ENCODE results near the gene OLA1. TPM values are rescaled to one million over a fixed set of nuclear protein-coding genes. Genes with fewer than 3 reads are reported as not detected.

The OLA1 gene
- total RNA-seq, 1 donor from 2014 or later: 80.9 TPM

- no peak for DNase-seq (ENCODE audit: low spot score)
These were observed 68.1 kb downstream of the OLA1 start for GRCh38 chr2:174180165-174180724.

- no peak for DNase-seq (ENCODE audit: low spot score)
These were observed 70.9 kb downstream of the OLA1 start for GRCh38 chr2:174177316-174177890.

DNA sequence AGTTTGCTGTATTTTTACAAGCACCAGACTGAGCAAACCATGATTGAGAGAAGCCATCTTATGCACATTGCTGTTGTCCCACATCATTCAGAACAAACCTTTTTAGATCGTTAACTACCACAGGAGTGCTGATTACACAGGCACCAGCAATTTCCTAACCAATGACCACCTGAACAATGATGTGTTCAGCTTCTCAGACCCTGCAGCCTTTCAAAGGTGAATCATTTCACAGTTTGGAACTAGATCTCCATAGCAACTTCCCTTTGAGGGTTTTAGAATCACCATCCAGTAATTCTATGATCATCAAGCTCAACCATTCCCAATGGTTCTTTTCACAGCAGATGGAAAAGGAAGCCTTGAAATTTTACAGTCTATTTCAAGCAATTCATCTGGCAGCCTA, 71.4 kb downstream of the OLA1 start:
- no peak for DNase-seq (ENCODE audit: low spot score)

DNA sequence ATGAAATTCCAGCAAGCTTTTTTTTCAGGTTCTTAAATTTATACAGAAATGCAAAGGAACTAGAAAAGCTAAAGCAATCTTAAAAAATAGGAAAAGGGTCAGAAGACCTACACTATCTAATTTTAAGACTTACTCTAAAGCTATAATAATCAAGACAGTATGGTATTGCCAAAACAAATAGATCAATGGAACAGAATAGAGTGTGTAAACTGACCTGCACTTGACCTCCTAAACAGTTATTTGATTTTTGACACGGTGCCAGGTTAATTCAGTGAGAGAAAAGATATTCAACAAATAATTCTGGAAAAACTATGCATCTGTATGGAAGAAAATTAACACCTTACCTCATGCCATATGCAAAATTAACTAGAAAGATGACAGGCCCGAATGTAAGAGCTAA, 73.6 kb downstream of the OLA1 start:
- DNase-seq (ENCODE audit: low spot score): no peak

DNA sequence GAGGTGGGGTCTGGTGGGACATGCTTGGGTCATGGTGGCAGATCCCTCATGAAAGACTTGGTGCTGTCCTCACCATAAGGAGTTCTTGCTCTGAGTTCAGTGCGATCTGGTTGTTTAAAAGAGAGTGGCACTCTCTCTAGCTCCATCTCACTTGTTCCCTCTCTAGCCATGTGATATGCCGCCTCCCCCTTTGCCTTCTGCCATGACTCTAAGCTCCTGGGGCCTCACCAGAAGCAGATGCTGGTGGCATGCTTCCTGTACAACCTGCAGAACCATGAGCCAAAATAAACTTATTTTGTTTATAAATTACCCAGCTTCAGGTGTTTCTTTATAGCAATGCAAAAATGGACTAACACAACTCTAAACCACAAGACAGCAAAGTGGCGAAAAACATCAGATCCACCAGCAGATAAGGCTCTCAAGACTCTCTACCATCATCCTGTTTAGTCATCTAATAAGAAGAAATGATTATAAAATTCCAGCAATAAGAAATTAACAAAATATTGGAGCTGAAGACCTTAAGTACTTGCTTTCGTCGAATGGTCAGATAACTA, 75.5 kb downstream of the OLA1 start:
- DNase-seq (ENCODE audit: low spot score): no peak

- DNase-seq (ENCODE audit: low spot score): no peak
These were observed 76.5 kb downstream of the OLA1 start for GRCh38 chr2:174171686-174172445.

DNA sequence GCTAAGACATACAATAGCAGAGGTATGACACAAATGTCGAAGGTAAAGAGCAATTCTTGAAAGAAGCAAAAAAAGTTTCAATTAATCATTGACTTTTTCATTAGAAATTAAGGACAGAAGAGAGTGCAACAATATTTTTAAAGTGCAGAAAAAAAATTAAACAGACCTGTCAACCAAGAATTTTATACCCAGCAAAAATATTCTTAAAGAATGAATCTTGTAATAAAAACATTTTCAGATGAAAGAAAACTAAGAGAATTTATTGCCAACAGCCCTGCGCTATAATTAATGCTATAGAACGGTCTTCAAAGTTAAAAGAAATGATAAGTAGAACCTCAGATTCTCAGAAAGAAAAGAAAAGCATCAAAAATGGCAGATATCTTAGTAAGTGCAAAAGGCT, 79.0 kb downstream of the OLA1 start:
- DNase-seq (ENCODE audit: low spot score): no peak

- DNase-seq (ENCODE audit: low spot score): no peak
These were observed 82.1 kb downstream of the OLA1 start for GRCh38 chr2:174166261-174166660.

GRCh38 chr2:174161490-174161889, 86.8 kb downstream of the OLA1 start:
- DNase-seq (ENCODE audit: low spot score): no peak

DNA sequence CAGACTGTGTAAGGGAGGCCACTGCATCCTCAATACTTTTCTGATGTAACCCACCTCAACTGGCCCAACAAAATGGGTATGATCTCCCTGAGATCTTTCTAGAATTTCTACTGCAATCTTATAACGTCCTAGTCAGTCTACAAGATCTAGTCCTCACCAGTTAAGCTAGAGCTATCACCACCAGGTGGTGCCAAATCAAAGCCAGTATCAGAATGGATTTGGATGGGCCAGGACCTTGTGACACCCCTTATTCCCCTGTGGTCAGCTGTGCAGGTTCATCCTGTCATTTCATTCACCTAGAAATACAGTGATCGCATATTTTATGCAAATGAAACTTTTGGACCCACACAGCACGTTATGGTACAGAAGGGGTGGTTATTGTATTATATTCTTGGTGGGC, 90.3 kb downstream of the OLA1 start:
- no peak for DNase-seq (ENCODE audit: low spot score)

- no peak for DNase-seq (ENCODE audit: low spot score)
These were observed 91.3 kb downstream of the OLA1 start for GRCh38 chr2:174157053-174157452.

DNA sequence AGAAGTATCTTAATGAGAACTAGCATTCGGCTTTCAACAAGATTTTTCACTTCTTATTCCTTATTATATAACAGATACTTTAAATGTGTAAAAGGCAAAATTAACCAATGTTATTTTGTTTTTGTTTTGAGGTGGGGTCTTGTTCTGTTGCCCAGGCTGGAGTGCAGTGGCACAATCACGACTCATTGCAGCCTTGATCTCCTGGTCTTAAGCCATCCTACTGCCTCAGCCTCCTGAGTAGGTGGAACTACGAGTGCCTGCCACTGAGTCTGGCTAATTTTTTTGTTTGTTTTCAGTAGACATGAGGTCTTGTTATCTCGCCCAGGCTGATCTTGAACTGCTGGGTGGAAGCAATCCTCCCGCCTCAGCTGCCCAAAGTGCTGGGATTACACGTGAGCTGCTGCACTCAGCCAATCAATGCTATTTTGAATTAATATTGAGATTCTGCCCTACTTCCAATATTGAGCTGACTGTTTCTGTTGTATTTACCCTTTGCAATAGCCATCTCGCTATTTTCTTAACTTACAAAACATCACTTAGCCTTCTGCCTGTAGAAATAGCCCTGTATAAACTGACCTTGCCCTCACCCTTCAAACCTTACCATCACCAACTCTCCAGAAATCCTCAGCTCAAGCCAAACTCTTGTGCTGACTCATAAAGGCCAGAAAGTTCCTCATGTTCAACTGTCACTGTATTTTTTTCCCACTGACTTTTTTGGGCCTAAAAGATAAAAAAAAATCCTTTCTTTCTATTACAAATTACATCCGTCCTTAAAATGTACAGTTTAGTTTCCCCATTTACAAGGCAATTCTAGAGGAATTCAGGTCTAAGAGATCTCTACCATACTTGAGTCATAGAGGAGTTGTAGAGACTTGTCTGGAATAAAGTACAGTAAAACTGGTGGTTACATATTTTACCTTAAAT, 94.3 kb downstream of the OLA1 start:
- DNase-seq (ENCODE audit: low spot score): no peak

- no peak for DNase-seq (ENCODE audit: low spot score)
These were observed 98.8 kb downstream of the OLA1 start for GRCh38 chr2:174149530-174149929.

DNA sequence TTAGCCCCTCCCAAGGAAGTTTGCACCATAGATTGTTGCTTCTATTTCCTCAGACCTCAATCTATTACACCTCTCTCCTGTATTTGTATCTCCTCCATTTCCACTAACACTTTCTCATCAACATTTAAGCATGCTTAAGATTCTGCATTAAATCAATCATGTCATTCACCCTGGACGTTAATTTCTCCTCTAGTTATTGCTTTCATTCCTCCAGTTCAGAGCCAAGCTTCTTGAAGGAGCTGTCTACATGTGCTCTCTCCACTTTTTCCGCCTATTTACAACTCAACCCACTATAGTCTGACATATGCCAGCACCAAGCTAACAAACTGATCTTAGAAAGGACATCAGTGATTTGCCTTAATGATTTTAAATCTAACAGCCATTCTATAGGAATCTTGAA, 99.5 kb downstream of the OLA1 start:
- no peak for DNase-seq (ENCODE audit: low spot score)

GRCh38 chr2:174145827-174146226, 102.5 kb downstream of the OLA1 start:
- DNase-seq (ENCODE audit: low spot score): no peak

DNA sequence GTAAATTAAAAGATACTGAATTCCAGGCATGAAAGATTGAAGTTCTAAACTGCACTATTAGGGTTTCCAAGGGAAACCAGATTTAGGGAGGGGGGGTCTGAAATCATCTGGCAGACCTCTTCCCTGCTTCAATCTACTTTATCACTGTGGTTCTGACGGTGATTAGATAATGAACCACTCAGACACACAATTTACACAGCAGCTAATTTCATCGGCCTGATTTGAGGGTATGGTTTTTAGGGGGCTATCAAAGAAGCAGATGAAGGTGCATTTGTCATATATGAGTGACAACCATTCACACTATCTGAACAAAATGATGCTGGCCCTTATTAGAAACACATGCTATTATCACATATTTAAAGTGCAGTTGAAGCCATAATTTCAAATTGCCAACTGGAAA, 106.0 kb downstream of the OLA1 start:
- no peak for DNase-seq (ENCODE audit: low spot score)

DNA sequence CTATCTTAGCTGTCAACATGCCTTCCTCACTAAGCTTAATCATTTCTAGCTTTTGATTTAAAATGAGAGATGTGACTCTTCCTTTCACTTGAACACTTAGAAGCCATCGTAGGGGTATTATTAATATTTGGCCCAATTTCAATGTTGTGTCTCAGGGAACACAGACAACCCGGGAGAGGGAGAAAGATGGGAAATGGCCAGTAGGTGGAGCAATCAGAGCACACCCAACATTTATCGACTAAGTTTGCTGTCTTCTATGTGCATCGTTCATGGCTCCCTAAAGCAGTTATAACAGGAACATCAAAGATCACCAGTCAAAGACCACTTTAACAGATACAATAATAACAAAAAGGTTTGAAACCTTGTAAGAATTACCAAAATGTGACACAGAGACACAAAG, 110.2 kb downstream of the OLA1 start:
- DNase-seq (ENCODE audit: low spot score): no peak

GRCh38 chr2:174135981-174136380, 112.4 kb downstream of the OLA1 start:
- DNase-seq (ENCODE audit: low spot score): no peak

DNA sequence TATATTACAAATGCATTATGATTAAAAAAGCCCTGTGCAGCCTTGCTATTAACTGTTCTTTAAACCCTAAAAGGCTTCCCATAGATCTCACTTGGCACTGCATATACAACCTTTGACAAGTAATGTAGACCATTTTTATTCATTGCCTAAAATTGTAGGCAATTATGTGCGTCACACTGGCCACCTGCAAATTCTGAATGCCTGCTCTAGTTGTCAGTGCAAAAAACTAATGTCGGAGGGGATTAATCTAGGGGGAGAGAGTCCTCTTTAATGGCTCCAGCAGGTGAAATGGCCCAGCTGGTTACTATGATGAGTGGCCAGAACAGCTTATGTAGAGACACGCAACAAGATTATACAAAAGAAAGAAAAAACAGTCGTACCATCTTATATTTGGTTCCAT, 123.2 kb downstream of the OLA1 start:
- DNase-seq (ENCODE audit: low spot score): no peak

GRCh38 chr2:174124181-174124580, 124.2 kb downstream of the OLA1 start:
- DNase-seq (ENCODE audit: low spot score): no peak

DNA sequence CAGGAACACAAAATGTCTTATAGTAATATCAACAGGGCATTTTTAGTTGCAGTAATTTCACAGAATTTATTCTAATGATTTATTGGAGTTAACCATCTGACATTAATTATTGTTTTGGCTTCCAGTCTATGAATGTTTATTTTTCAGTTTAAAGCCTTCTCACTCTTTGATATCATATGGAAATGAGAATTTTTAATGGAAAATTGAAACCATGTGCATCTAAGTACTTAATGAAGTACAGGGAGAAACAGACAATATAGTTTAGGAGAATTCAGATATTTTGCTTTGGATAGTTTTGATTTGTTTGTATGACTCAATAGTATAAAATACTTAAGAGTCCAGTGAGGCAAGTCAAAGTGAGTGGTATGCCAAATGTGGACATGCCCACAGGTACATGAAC, 126.1 kb downstream of the OLA1 start:
- no peak for DNase-seq (ENCODE audit: low spot score)

DNA sequence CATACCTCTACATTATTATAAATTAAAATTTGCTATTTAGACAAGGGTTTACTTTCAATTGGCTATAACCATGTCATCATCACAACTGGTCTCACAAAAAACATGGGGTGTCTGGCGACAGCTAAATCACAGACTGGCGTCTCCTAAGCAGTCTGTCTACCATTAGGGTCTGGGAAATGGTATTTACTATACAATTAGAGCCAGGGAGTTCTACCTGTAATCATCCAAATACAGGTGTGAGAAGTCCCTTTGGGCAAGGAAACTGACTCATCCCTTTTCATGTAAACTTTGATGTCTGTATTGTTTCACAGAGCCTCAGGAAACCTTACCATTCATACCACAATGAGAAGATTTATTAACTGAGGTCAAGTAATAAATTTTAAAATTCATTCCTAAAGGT, 126.7 kb downstream of the OLA1 start:
- no peak for DNase-seq (ENCODE audit: low spot score)

All from ureter (tissue), 1 donor.